OCI-LY1 (cell line): ENCODE measurements around the gene IGFBP1.

Source experiments
- CTCF ChIP-seq: fragments of 200-600 bp; sonication (generic), shearing (Covaris generic); IDR thresholded peaks from 2 replicates; pipeline ENCODE4 v1.5.1; 2017; ENCODE audit warnings: mild to moderate bottlenecking, antibody characterized with exemption, low read length, moderate library complexity, mixed read lengths
- EZH2 ChIP-seq: fragments of 200-600 bp; sonication (generic), shearing (Covaris generic); IDR thresholded peaks from 2 replicates; pipeline ENCODE4 v1.8.0; 2017; ENCODE audit warnings: borderline replicate concordance, mixed run types, mild to moderate bottlenecking, antibody characterized with exemption, low read length, moderate library complexity, mixed read lengths

GRCh38 chr7:45891462-45892402, 3.4 kb downstream of the IGFBP1 start:
- TF ChIP-seq CTCF, result no peak
- no peak for TF ChIP-seq EZH2
